HG03558 (cell line): ENCODE results near the gene TOM1.

Experiments used
- ATAC-seq: cut with Tn5 transposase; IDR thresholded peaks from one replicate; pipeline ENCODE4 v1.9.1; 2021; ENCODE audit warnings: moderate number of reproducible peaks; ENCODE audit not compliant: unreplicated experiment; ENCODE audit errors: extremely low read depth

The TOM1 gene

DNA sequence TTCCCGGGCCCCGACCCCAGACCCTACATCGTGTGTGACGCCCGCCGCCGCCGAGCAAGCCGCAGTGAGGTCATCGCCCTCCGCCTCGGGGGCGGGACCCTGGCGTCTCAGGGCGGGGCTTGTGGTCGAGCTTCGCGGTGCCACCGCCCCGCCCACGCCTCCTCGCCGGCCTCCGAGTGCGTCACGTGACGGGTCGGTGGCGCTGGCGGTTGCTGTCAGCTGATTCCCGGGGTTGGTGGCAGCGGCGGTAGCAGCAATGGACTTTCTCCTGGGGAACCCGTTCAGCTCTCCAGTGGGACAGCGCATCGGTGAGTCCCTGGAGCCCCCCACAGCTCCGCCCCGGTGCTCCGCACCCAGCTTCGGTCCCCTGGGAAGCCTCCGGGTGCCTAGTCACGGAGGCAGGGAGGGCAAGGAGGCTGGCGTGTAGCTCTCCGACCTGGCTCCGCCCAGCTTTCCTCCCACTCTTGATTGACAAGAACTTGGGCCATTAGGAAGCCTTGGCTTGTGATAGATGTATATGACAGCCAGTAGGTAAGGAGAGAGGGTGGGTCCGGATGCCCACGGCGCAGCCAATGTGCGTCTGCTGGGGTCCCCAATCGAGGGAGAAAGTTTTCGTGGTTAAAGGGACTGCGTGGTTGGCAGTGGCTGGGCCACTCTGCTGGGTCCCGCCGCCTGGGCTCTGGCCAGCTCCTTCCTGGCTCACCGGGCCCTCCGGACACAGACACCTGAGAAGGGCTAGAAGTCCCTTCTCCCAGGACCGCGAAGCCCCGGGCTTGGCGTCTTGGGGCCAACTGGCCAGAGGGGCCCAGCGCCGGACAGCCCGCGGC is at the start of gene TOM1:
TOM1 (plus strand) TSS at position 222 of the 827 bp plus-strand sequence; CDS start at position 257, 35 bp downstream.
- ATAC-seq: peak; percentile 91

DNA sequence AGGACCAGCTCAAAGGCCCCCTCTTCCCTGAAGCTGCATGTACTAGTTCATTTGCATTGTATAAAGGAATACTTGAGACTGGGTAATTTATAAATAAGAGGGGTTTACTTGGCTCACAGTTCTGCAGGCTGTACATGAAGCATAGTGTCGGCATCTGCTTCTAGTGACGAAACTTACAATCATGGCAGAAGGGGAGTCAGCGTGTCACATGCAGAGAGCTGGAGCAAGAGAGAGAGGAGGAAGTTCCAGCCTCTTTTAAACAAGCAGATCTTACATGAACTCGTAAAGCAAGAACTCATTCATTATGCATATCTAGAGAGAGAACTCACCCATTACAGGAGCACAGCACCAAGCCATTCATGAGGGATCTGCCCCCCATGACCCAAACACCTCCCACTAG is 49.5 kb upstream of the TOM1 start:
- ATAC-seq: no peak

DNA sequence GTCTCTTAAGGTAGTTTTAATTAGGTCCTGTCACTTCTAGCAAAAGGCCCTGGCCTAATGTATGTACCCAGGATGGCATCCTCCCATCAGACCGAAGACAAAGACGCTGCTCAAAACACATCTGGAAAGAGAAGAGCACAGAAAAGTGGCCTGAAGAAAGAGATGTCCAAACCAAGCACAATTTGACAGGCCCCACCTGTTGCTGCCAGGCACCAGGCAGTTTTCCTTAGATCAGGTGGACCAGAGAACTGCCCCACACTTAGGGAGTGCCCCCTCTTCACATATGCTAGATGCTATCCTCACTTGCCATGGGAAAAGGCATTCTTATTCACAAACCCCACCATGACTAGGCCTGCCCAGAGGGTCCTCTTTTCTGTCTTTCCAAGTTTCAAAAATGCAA is 45.7 kb upstream of the TOM1 start:
- ATAC-seq: no peak

DNA sequence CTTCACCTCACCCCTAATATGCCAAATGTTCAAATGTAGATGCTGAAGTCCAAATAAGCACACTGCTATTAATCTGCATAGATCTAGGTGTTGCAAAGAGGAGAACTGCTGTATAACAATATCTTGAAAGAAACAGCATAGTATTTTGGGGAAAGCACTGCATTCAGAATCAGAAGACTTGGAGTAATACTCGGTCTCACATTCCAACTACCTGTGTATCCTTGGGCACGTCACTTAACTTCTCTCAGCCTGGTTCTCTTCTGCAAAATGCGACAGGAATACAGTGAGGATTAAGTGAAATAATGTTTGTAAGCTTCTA is 42.7 kb upstream of the TOM1 start:
- no peak for ATAC-seq

DNA sequence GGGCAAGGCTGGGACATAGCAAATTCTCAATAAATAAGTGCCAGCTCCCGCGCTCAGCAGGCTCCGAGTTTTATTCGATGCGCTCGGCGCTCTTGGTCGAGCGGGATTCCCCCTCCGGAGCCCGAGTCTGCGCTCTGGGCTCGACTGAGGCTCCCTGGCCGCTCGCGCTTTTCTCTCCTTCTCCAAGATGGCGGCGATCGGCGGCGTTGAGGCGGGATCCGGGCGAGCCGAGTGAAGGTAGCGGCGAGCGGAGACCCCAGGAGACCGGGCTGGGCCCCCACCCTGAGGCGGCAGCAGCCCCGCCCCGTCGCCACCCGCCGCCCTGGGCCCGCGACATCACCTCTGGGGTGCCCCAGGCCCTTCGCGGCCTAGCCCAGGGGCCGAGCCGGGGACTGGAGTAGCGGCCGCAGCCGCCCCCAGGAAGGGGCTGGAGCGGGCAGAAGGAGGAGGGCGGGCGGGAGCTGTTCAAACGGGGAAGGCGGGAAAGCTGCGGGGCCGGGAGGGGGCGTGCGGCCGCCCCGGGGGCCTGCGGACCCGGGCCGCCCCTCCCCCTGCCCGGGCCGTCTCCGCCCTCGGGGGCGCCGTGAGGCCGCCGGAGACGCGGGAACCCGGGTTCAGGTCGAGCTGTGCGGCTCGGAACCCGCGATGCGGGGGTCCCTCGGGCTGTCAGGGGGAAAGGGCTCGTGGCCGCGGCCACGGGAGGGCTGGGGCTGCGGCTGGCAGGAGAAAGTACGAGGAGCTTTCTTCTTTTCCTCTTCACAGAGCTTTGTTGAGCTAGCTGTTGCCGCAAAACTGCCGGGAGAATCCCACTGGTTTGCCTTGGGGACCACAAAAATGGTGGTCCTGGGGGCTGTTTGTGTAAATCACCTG is 42.1 kb upstream of the TOM1 start, which contains the start of gene HMGXB4:
HMGXB4 (plus strand) TSS at position 173 of the 870 bp plus-strand sequence. CDS start 4,898 bp downstream, outside the sequence.
- peak; percentile 70 for ATAC-seq

DNA sequence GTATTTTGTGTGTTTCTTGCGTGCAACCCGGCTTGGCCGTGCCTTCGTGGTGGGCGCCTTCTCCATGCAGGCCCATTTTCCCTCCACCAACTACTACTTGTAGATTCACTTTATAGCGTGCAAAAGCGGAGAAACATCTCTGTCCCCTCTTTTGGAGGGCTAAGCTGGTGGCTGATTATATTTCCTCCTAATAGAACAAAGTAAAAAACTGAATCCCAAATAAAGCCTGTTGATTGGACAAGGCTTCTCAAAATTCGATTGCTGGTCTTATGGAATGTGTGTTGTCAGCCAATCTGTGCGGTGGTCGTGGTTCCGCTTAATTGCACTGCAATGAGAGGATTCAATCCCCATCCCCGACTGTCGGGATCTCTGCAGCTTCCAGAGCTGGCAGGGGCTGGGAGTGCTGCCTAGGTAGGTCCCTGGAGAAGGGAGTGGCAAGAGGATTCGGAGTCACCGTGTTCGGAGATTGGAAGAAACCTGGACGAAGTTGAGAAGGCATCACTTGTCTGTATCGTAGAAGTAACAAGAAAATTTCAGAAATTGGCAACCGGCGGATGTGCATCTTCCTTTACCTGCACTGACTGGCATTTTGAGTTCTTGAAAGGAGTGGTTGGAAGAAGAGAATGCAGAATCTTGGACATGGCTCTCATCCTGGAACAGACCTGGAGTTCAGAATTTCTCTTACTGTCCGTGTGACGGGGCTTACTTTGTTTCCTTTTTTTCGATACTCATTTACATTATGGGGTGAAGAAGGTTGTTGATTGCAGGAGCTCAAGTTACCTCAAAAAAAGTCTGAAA is 41.3 kb upstream of the TOM1 start:
- ATAC-seq: no peak

DNA sequence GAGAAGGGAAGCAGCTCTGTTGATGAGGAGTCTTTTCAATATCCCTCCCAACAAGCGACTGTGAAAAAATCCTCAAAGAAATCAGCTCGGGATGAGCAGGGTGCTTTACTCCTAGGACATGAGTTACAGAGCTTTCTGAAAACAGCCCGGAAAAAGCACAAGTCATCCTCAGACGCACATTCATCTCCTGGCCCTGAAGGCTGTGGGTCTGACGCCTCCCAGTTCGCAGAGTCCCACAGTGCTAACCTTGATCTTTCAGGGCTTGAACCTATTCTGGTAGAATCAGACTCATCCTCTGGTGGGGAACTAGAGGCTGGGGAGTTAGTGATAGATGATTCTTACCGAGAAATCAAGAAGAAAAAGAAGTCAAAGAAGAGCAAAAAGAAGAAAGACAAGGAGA is 34.7 kb upstream of the TOM1 start:
- no peak for ATAC-seq

DNA sequence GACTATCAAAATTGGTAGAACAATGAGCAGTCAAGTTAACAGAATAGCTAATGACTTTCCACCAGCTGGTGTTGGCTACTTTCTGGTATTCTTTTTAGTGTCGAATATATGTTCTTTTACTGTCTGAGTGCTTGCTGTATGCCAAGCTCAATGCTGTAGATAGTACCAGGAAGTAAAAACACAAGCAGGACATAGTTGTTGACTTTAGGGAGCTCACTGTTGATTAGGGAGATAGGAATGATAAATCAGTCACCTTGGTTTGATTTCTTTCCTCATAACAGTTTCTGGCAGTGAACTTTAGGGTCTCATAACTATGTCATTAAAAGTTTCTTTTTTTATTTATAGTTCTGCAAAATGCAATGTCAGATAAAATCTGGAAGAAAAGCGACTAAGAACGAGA is 33.4 kb upstream of the TOM1 start:
- no peak for ATAC-seq

DNA sequence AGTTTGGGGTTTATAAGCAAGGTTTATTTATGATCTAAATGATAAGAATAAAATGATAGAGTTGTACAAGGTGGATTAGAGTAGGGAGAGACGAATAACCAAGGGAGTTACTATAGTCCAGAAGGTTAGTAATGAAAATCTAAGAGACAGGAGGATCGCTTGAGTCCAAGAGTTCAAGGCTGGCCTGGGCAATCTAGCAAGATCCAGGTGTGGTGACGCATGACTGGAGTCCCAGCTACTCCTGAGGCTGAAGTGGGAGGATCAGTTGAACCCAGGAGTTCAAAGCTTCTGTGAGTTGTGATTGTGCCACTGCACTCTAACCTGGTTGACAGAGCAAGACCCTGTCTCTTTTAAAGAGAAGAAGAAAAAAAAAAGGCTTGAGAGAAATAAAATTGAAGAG is 30.1 kb upstream of the TOM1 start:
- ATAC-seq: no peak

DNA sequence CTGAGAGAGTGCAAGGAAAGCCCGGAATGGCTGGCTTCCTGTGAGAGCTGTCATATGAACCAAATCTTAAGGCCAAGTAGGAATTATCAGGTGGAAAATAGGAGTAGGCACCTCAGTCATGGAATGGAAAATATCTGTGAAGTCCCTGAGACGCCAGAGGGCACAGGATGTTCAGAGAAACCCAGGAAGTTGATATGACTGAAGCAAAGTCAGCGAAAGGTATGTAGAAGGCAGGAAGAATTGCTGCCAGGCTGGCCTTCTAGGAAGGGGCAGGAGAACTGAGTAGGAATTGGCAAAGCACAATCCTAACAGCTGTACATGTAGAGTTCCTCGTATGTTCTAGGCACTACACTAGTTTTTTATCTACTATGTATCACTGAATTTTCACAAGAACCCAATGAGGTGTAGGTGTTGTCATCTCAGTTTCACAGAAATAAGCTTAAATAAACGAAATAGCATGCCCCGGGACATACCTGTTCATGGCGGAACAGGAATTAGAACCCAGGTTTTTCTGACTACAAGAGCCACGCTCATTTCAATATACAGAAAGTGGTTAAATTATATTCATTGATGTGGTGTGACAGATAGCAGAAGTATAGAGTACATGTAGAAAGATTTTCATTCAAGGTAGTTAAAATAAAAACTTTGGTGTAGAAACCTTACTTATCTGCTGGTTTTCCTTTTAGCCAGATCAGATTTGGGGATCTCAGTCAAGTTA is 25.4 kb upstream of the TOM1 start:
- no peak for ATAC-seq

DNA sequence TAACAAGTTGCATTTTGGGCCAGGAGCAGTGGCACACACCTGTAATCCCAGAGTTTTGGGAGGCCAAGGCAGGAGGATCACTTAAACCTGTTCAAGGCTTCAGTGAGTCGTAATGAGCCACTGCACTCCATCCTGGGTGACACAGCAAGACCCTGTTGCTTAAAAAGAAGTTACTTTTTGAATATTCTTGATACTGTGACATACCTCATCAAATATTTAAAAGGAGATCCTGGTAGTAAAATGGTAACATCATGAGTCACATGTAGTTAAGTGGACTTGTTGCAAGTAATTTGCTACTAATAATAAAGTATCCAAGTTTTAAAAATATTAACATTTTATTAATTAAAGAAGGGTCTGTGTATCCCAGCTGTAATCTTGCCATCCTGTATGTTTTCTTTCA is 24.1 kb upstream of the TOM1 start:
- ATAC-seq: no peak

DNA sequence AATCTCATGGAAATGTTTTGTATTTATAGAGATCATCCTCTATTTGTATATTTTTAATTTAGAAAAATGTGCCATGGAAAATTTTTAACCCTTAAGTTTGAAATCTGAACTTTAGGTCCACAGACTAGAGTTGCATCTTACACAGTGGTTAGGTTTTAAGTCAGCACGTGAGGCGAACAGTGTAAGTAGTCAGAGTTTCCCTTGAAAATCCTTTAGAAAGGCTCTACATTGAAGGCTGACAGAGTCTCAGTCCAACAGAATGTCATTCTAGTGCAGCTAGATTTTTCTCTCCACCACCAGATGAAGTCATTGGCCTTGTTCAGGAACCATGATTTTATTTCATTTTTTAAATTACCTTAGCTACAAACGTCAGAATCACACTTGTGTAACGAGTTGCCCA is 23.7 kb upstream of the TOM1 start:
- ATAC-seq: no peak

DNA sequence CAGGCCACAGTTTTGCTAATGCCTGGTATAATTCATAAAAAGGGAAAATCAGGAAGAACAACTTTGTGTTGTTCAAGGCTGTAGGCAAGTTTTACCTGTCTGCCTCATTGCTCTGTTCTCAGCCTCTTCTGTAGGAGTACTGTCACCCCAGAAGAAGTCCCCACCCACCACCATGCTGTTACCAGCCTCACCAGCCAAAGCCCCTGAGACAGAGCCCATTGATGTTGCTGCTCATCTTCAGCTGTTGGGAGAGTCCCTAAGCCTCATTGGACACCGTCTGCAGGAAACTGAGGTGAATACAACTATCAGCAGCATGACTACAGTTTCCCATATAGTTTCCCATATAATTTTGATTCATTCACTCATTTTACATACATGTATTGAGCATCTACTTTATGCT is 11.6 kb upstream of the TOM1 start:
- no peak for ATAC-seq

DNA sequence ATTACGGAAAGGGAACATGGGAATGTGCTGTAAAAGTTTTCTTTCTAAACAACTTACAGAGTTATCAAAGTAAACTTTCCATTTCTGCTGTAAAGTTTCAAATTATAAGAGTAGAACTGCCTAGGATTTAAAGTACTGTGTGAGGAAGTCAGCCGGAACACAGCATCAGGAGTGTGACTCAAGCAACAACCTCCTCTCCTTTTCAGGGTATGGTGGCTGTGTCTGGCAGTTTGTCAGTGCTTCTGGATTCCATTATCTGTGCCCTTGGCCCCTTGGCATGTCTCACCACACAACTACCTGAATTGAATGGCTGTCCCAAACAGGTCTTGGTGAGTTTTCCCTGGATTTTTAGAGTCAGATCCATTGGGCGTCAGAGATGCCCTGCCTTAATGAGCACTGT is 6.9 kb upstream of the TOM1 start:
- ATAC-seq: no peak

DNA sequence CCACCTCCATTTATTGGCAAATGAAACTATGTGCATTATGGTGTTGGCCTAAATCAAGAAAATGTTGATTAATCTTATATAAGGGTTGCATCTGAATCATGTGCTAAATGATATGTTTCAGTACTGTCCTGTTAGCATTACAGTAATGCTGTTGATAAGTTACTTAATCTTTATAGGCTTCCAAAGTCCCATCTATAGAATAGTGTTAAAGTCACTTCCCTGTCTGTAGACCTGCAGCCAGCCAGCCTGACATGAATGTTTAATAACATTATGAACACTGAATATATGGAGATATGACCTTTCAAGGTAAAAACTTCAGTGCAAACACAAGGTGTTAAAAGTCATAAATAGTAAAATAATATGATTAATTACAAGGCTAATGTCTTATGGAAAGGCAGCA is 3.6 kb upstream of the TOM1 start:
- ATAC-seq: no peak

DNA sequence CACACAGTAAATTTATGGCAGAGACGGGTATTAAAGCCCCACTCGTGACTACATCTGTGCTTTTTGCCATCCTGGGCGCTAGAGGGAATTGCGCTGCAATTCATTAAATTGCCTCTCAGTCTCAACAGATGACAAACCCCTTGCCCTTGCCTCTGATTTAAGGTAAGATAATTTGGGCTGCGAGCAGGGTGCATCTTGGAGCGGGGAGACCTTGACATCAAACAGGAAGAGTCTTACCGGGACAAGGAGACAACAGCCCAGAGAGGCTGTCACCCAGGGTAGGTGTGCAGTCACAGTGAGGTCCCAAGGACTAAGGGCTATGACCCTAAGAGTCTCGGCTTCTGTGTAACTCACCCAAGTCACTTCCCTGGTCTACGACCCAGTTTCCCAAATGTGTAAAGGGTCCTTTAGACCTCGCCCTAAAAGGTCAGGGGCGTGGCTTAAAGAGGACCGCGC is 449 bp upstream of the TOM1 start:
- ATAC-seq: no peak

DNA sequence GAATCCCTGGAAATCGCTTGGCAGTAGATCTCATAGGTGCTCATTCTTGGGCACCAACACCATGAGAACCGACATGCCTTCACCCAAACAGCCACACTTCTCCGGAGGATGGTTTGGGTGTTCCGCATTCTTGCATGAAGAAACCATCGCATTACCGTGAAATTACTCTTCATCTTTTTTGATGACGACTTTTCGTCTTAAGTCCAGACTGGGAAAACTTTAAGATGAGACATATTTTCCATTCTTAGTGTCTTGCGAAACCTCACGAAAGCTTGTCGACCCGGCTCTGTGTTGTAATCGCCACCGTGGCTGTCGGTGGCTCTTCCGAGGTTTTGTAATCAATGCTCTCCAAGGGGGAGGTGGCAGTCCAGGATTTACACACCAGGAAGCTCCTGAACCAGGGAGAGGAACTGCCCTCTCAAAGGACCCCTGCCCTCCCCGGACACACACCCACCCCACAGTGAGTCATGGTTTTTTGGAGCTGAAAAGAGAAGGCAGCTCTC is 1.7 kb downstream of the TOM1 start:
- ATAC-seq: no peak

DNA sequence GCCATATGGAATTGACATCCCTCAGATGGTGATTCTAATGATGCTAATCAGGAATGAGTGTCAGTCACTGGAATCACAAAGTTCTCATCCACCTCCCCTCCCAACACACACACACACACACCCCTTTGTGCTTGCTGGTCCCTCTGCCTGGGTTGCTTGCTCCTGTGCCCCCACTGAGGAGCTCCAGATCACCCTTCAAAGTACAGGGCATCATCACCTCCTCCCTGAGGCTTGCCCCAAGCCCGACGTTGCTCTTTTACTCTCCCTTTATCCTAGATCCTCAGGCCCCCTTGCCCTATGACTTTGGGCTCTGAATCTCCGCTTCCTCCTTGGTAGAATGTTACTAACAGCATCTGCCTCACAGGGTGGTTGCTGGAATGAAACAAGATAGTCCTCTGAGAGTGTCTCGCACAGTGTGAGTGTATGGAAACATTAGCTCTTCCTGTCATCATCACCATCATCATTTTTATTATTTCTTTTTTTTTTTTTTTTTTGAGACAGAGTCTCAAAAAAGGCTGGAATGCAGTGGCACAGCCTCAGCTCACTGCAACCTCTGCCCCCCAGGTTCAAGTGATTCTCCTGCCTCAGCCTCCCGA is 3.4 kb downstream of the TOM1 start:
- ATAC-seq: no peak

DNA sequence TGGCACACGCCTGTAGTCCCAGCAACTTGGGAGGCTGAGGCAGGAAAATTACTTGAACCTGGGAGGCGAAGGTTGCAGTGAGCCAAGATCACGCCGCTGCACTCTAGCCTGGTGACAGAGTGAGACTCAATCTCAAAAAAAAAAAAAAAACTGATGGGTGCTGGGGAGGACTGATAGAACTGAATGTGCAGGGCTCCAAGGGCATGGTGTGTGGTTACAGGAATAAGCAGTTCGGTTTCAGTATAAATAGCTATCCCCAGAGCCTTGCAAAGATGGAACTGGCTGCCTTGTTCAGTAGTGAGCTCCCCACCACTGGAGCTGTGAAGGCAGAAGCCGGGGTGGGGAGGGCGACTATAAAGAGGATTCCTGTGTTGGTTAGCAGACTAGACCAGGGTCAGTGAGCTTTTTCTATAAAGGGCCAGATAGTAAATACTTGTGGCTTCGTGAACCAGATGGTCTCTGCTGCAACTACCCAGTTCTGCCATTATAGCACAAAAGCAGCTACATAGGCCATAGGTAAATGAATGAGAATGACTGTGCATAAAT is 5.9 kb downstream of the TOM1 start:
- ATAC-seq: no peak
